ENCODE data around the gene LRRC8C. TPM values are rescaled to one million over a fixed set of nuclear protein-coding genes. Genes with fewer than 3 reads are reported as not detected.

Gene LRRC8C
- total RNA-seq, 1 donor = 2.2 TPM

GRCh38 chr1:89758156-89758555 is 125.2 kb downstream of the LRRC8C start:
- peak overlapping the region; percentile 84 for H2AFZ ChIP-seq (ENCODE audit: low read length)

GRCh38 chr1:89759036-89759435 is 126.1 kb downstream of the LRRC8C start:
- TF ChIP-seq CTCF (IDR thresholded peaks at IDR 0.05; ENCODE audit: extremely low read depth, low read depth, low read length) = no peak
- DNase-seq (ENCODE audit: insufficient read length, low spot score, missing footprints) = no peak
- H3K4me2 ChIP-seq (ENCODE audit: insufficient read depth, low read length) = no peak overlapping the region
- no peaks in the 10 kb centered on the region for H3K36me3 ChIP-seq (ENCODE audit: insufficient read depth, low read length)
- H2AFZ ChIP-seq (ENCODE audit: low read length) = no peak overlapping the region
- no peaks in the 10 kb centered on the region for H3K27me3 ChIP-seq (ENCODE audit: insufficient read depth, low read length)
- H4K20me1 ChIP-seq (ENCODE audit: insufficient read depth, low read length) = no peaks in the 10 kb centered on the region
- peaks cover 6% of the 10 kb centered on the region for H3K4me1 ChIP-seq (ENCODE audit: insufficient read depth, low read length)
- H3K79me2 ChIP-seq (ENCODE audit: insufficient read depth, low read length) = no peaks in the 10 kb centered on the region
- H3K27ac ChIP-seq (ENCODE audit: low read depth, low read length) = no peak overlapping the region
- no peaks in the 10 kb centered on the region for H3K9me3 ChIP-seq (ENCODE audit: low read depth, low read length)
- no peak overlapping the region for H3K4me3 ChIP-seq (ENCODE audit: insufficient read depth, low read length)

More at GRCh38 chr1:89758156-89758555, 125.2 kb downstream of the LRRC8C start:
- H3K79me2 ChIP-seq (ENCODE audit: insufficient read depth, low read length) = no peaks in the 10 kb centered on the region
- no peak for DNase-seq (ENCODE audit: insufficient read length, low spot score, missing footprints)
- H3K27ac ChIP-seq (ENCODE audit: low read depth, low read length) = no peak overlapping the region
- peaks cover 6% of the 10 kb centered on the region for H3K4me1 ChIP-seq (ENCODE audit: insufficient read depth, low read length)
- H3K4me3 ChIP-seq (ENCODE audit: insufficient read depth, low read length) = no peak overlapping the region
- H3K9me3 ChIP-seq (ENCODE audit: low read depth, low read length) = no peaks in the 10 kb centered on the region
- no peak for TF ChIP-seq CTCF (IDR thresholded peaks at IDR 0.05; ENCODE audit: extremely low read depth, low read depth, low read length)
- H3K4me2 ChIP-seq (ENCODE audit: insufficient read depth, low read length) = peak overlapping the region; percentile 0
- H3K36me3 ChIP-seq (ENCODE audit: insufficient read depth, low read length) = no peaks in the 10 kb centered on the region
- no peaks in the 10 kb centered on the region for H3K27me3 ChIP-seq (ENCODE audit: insufficient read depth, low read length)
- no peaks in the 10 kb centered on the region for H4K20me1 ChIP-seq (ENCODE audit: insufficient read depth, low read length)

GRCh38 chr1:89760496-89760895 is 127.6 kb downstream of the LRRC8C start:
- H3K4me2 ChIP-seq (ENCODE audit: insufficient read depth, low read length) = no peak overlapping the region
- no peak overlapping the region for H2AFZ ChIP-seq (ENCODE audit: low read length)
- H3K27ac ChIP-seq (ENCODE audit: low read depth, low read length) = no peak overlapping the region
- no peaks in the 10 kb centered on the region for H4K20me1 ChIP-seq (ENCODE audit: insufficient read depth, low read length)
- no peaks in the 10 kb centered on the region for H3K27me3 ChIP-seq (ENCODE audit: insufficient read depth, low read length)
- DNase-seq (ENCODE audit: insufficient read length, low spot score, missing footprints) = no peak
- peaks cover 6% of the 10 kb centered on the region for H3K4me1 ChIP-seq (ENCODE audit: insufficient read depth, low read length)
- no peaks in the 10 kb centered on the region for H3K79me2 ChIP-seq (ENCODE audit: insufficient read depth, low read length)
- H3K4me3 ChIP-seq (ENCODE audit: insufficient read depth, low read length) = no peak overlapping the region
- no peaks in the 10 kb centered on the region for H3K36me3 ChIP-seq (ENCODE audit: insufficient read depth, low read length)
- no peaks in the 10 kb centered on the region for H3K9me3 ChIP-seq (ENCODE audit: low read depth, low read length)
- TF ChIP-seq CTCF (IDR thresholded peaks at IDR 0.05; ENCODE audit: extremely low read depth, low read depth, low read length) = no peak

- no peaks in the 10 kb centered on the region for H3K27me3 ChIP-seq (ENCODE audit: insufficient read depth, low read length)
- no peak overlapping the region for H3K27ac ChIP-seq (ENCODE audit: low read depth, low read length)
- H3K9me3 ChIP-seq (ENCODE audit: low read depth, low read length) = no peaks in the 10 kb centered on the region
- no peaks in the 10 kb centered on the region for H3K79me2 ChIP-seq (ENCODE audit: insufficient read depth, low read length)
- peaks cover 6% of the 10 kb centered on the region for H3K4me1 ChIP-seq (ENCODE audit: insufficient read depth, low read length)
- no peak overlapping the region for H2AFZ ChIP-seq (ENCODE audit: low read length)
- TF ChIP-seq CTCF (IDR thresholded peaks at IDR 0.05; ENCODE audit: extremely low read depth, low read depth, low read length) = no peak
- no peaks in the 10 kb centered on the region for H4K20me1 ChIP-seq (ENCODE audit: insufficient read depth, low read length)
- H3K4me2 ChIP-seq (ENCODE audit: insufficient read depth, low read length) = no peak overlapping the region
- H3K36me3 ChIP-seq (ENCODE audit: insufficient read depth, low read length) = no peaks in the 10 kb centered on the region
- no peak for DNase-seq (ENCODE audit: insufficient read length, low spot score, missing footprints)
- H3K4me3 ChIP-seq (ENCODE audit: insufficient read depth, low read length) = no peak overlapping the region
Observed at GRCh38 chr1:89761338-89761737, 128.4 kb downstream of the LRRC8C start.

All from osteoblast (primary cell).